Renal cortical epithelial cell (primary cell): ENCODE measurements around the gene DPH6. TPM values are rescaled to one million over a fixed set of nuclear protein-coding genes. Genes with fewer than 3 reads are reported as not detected.
A peak's percentile ranks its signal among the peaks of the same experiment; 100 is the strongest.
"Not testable (repeated sequence)": the region's sequence is repeated elsewhere in the genome, so short reads cannot be mapped to it uniquely, and the experiment has no call there.

Source experiments
- DNase-seq: peaks from one replicate; pipeline ENCODE4 v3.0.0-alpha.2; 2011; ENCODE audit warnings: low read depth
- total RNA-seq: library from RNA; depleted of rRNA; stranded (reverse); fragments of >200 nt; gene quantifications from 2 replicates; pipeline ENCODE4 v1.2.3, GENCODE V29; 2014

The DPH6 gene
- total RNA-seq, 1 donor from 2014 or later, result 13.6 TPM

DNA sequence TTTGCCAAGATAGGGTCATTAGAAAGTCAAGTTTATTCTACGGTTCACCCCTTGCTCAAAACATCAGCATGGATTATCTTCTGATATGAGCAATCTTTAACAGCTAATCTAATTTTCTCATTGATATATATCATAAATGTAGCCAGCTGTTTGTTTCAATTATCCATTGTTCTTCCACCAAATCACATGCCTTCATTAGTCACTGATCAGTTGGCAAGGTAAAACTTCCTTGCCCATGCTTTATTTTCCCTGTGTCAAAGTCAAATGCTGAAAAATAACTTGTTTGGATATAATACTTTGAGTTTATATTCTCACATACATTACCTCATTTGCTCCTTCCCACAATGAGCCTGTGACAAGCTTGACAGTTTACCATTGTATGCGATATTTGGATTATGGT lies 60.6 kb downstream of the DPH6 start:
- DNase-seq, result no peak

DNA sequence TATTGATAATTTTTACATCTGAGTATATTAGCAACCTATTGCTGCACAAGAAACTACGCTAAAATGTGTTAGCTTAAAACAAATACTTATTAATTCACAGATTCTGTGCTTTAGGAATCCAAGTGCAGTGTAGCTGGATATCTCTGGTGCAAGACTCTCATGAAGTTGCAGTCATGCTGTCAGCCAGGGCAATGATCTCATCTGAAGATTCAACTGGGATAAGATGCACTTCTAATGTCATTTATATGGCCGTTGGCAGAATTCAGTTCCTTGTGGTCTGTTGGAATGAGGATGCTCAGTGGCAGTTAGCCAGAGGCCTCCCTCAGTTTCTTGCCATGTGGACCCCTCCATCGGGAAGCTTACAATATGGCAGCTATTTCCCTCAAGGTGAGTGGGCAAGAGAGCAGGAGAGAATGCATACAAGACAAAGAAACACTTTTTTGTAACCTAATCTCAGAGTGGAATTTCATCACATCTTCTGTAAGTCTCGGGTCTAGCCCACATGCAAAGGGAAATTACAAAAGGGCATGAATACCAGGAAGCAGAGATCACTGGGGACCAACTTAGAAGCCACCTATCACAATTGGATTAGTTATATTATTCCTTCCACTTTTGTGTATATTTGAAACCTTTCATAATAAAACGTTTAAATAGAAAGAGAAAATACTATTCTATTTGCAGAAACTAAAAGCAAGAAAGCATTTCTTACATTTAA lies 61.6 kb downstream of the DPH6 start:
- DNase-seq, result no peak

DNA sequence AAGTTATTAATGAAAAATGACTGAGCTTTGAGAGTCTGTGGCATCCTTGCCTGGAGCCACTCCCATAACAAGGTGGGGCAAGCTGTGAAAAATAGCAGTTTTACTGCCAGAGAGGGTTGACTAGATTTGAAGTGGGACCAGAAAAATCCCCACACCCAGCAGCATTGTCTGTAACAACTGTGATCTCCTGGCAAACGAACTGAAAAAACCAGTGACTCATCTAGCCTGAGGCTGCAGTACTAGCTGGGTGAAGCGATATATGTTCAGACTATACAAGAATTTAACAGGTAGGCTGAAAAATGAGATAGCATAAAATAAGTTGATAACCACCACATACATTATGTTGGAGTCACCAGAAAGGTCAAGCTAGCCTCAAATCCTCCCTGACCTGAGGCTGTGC lies 64.0 kb downstream of the DPH6 start:
- peak; percentile 89 for DNase-seq

DNA sequence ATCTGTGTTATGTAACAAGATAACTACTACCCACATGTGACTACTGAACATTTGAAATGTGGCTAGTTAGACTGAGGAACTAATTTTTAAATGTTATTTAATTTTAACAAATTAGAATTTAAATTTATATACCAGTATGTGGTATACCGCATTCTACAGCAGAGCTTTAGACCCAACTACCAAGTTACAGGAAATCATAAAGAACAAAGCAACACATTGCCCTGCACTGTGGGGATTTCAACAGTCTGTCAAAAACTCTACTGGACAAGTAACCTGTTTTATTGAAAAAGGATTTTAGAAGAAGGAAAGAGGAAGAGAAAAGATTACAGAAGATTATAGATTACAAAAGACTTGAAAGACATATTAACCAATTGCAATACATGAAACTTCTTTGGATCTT lies 64.9 kb downstream of the DPH6 start:
- DNase-seq, result no peak

DNA sequence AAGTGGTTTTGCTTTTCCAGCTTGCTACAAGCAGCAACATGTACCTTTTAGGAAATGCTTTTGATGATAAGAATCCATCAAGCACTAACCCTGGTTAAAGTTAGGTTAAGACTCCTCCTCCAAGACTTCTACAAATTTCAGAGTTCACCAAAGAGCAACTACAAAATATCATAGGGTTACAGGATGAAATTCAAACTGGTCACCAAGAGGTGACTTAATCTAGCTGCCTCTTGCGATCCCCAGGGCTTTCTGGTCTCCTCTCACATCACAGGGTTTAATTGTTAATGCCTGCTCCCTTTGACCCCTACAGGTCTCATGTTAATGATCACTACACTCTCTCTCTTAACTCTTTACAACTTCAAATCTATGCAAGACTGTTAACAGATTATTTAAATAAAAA lies 66.5 kb downstream of the DPH6 start:
- DNase-seq, result peak; percentile 15

DNA sequence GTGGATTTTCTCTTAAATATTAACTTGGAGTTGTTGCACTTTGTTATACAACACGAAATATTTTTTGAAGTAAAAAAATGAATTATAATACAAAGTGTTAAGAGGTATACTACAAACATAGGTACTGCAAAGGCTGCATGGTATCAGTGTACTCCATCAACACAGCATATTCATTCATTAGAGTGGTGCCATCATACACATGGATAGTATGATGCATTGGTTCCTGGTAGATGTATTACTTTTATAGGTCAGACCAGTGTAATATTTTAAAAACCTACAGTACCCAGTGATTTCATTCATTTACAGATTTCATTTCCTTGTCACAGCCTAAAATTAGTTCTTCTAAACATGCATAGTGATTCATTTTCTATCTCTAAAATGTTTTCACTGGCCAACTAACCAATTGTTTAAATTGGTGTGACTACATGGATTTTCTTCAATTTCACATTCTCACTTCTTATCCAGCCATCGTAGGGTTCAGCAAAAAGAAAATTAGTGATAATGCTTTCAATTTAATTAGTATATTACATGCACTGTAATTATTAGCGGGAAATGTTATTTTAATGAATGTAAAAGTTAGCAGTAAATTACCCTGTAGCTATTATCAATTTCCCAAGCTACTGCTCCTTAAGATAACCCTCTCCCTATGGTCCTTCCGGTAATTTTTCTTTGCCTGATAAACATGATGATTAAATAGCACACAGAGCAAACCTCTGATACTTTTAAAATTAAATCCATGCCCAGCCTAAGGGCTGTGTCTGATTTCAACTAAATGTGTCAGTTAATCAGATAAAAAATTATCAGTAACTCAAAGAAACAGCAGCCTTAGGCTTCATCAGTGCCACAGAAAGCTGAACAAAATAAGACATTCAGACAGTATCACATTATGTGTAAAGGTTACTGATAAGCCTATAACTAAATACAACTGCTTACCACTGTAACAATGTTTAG lies 68.4 kb downstream of the DPH6 start:
- no peak for DNase-seq

DNA sequence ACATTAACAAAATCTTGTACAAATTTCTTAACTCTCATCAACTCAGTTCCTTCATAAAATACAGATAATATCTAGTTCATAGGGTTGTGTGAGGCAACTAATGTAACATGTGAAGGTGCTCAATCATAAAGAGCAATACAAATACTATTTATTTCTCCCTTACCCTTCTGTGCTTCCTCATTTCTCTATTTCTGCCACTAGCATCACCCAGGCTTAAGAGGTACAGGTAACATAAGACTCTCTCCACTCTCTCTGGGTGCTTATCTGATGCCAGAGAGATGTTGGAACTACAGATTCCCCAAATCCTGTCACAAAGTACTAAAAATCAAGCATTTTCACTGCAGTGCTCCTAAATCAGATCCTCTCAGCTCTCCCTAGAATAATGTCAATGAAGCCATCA lies 74.9 kb downstream of the DPH6 start:
- DNase-seq, result no peak

DNA sequence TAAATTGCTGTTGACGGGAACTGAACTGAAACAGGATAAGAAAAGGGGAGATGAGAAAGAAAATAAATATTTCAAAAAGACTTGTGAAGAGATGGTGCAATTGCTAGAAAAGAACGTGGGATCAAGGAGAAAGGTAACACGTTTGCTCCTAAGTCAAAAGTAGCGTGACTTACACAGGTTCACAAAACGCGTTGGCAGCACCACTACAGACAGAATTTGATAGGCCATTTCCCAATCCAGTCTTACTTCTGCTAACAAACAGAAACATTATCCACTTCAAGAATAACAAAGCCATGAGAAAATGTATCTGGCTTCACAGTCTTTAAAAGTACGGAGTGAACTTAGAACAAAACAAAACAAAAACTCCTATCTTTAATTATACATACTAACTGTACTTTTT lies 75.5 kb downstream of the DPH6 start:
- DNase-seq, result no peak

DNA sequence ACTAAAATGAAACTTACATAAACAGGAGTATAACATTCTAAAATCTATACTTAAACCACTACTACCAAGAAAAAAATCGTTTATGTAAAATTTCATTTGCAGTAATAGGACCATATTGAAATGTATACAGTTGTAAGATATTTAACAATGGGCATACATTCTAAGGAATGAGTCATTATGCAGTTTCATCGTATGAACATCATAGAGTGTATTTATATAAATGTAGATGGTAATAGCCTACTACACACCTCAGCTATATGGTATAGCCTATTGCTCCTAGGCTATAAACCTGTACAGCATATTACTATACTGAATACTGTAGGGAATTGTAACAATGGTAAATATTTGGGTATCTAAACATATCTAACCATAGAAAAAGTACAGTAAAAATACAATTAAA lies 79.5 kb downstream of the DPH6 start:
- DNase-seq, result no peak

DNA sequence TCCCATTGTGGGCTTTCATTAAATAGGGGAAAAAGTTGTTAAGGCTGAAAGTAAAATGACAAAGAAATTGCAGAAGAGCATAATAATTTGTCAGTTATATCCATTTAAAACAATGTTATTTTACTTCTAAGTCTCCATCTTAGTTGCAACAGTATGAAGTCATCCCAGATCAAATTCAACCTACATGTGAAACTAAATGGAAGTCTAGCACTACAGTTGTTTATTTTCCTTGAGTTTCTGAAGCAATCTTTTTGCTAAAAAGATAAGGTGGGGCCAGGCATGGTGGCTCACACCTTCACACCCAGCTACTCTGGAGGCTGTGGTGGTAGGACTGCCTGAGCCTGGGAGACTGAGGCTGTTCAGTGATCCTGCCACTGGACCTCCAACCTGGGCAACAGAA lies 80.2 kb downstream of the DPH6 start:
- DNase-seq, result no peak

DNA sequence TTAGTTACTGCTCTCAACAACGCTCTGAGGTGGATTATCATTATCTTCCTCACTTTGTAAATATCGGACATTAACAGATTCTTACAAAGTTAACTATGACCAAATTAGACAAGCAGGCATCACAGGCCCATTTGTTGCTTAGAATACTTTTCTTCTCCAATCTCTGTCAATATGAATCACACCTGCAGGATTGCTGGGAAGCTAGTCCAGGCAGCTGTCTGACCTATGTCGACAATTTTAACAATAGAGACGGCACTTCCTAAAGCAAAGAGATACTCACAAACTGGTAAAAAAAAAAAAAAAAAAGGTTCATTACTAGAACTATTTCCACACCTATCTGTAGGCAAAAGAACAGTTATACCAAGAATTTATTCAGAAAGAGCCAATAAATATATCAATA lies 85.3 kb downstream of the DPH6 start:
- DNase-seq, result no peak

DNA sequence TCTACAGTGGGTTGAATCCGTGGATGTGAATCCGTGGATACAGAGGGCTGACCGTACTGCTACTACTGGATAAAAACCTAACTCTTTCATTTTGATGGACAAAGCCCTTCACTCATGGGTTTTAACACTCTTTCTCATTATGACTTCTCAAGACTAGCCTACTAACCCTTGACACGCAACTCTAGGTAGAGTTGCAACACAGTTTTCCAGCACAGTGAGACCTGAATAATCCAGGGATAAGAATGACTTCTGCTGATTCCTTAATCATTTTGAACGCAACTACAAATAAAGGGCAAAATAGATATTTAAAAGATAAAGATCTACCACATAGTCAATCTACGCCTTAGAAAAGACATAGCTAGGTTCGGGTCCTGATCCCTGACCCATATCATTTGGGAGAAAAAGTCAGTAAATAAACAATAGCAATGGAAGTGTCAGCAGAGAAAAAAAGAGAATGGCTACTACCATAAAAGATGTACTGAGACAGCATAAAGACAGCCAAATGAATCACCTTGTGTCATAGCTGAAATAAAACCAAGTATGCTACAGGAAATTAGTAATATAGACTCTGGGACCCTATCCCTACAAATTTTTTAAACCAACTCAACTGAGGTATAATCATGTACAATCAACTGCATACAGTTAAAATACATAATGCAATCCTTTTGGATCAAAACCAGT lies 87.6 kb downstream of the DPH6 start:
- no peak for DNase-seq

DNA sequence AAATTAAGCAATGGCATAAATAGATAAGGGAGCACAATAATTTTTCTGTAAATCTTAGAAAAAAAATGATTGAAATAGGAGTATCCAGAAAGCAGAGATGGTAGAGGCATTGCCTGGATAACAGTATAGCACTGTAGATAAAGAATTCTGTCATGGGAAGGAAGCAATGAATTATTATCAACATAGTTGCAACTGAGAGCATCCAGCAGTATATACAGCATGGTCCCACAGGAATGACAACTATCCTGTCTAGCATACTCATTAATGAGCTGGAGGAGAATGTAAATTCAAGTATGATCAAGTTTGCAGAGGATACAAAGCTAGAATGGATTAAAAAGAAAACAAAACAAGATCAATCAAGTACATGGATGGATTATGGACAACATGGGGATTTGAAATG lies 90.8 kb downstream of the DPH6 start:
- no peak for DNase-seq

DNA sequence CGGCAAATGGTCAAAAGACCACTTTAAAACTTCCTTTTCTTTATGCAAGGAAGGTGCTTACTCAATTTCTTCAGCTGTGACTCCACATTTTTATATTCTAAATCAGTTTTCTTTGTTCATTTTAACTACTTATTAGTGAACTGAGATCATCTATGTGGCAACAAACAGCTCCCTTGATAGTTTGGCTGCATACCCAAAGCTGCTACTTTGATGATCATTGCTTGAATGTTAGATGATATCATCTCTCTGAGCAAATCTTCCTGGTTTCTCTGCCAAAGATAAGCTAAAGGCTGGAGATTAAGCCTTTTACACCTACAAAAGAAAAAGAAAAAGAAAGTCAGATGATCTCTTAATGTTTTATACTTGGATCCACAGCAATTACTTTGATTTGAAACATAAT lies 95.5 kb downstream of the DPH6 start:
- DNase-seq, result peak; percentile 53

DNA sequence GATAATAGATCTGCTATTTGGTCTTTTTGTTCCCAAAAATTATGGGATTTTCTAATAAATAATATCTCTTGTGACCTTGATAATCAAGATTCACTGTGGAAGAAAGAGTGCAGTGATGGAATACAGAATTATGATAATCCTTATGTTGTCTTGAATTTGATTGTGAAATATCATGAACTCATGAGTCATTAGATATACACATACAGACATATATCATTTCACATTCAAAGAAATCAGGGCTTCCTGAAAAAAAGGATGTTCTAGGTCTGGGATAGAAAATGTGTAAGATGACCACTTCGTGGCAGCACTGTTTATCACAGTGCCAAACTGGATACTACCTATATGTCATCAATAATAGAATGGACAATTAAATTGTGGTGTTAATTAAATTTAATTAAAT lies 97.7 kb downstream of the DPH6 start:
- DNase-seq, result no peak

DNA sequence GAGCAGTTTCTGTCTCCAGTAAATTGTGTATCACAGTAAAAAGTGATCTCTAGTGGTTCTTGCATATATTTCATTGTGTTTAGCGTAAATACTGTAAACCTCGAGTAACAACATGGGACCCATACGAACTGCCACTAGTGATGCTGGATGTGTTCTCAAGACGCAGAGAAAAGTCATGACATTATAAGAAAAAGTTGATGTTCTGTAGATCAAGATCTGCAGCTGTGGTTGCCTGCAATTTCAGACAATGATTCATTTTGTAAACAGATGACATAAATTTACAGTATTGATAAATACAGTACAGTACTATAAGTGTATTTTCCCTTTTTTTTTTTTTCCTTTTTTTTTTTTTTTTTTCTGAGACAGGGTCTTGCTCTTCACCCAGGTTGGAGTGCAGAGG lies 100.1 kb downstream of the DPH6 start:
- DNase-seq, result no peak

DNA sequence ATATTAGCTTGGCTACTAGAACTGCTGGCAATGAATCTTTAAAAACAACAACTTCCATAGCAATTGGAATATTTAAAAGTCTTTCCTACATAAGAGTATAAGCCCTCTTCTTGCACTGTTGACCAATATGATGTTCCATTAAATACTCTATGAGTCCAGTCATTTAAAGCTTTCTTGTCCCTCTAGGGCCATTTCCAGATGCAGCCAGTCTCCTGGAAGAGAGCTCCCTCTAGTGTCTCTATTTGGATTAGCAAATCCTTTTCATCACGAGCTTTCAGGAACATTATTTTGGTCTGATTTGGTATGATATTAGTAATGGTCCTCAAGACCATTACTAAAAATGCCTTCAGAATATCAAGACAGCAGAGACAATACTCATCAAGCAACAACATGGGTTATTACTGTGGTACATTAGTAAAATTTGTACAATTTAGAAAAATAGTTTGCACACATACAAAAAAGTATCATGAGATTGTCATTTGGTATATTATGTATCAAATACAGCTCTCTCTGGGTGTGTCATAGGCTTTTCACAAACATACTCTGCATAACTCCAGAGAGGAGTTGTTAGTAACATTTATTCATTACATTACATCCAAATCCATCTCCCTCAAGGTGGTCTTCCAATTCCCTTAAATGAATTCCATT lies 101.3 kb downstream of the DPH6 start:
- peak; percentile 52 for DNase-seq

DNA sequence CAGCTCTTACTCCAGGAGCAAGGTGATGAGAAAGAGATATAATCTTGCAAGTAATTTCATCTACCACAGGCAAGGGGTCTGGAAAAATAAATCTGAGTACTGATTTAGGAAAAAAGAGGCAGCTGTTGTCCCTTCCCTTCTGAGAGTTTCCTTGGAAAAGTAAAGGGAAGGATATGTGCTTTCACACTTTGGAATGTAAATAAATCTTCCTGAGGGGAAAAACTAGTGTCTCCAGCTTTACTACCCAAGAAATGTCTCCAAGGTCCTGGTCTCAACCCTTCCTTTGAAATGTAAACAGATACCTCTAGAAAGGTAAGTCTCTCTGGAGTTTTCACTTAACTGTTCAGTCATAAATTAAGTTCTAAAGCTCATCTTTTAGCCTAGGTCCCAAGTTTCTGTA lies 102.6 kb downstream of the DPH6 start:
- DNase-seq, result no peak

DNA sequence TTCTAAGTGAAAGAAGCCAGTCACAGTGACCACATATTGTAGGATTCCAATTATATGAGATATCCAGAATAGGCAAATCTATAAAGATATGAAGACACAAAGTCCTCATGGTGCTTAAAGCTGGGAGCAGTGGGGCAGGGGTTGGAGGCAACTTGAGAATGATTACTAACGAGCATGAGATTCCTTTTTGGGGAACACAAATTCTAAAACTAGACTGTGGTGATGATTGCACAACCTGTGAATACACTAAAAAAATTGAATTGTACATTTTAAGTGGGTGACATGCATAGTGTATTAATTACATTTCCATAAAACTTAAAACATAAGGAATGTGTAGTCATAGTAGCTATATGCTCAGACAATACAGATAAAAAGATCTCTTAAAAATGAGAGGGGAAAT lies 103.2 kb downstream of the DPH6 start:
- no peak for DNase-seq

DNA sequence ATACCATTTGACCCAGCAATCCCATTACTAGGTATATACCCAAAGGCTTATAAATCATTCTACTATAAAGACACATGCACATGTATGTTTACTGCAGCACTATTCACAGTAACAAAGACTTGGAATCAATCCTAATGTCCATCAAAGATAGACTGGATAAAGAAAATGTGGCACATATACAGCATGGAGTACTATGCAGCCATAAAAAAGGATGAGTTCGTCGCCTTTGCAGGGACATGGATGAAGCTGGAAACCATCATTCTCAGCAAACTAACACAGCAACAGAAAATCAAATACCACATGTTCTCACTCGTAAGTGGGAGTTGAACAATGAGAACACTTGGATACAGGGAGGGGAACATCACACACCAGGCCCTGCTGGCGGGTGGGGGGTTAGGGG lies 104.7 kb downstream of the DPH6 start:
- DNase-seq, result not testable (repeated sequence)

DNA sequence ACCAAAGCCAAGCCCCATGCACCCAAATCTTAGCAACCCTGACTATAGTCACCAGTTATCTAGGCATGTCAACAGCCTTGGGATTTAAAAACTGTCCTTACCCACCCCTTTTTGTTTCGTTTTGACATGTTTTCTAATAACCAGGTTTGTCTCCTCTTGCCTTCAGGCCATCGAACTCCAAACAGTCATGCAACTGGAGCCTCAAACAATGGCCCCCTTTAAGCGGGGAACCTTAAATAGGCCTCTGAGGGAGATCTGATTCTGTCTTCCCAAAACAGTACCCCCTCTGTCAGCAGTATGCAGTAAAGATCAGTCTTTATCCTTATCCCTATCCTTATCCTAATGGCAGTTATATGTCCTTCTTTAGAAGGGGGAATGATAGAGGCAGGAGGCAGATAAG lies 105.7 kb downstream of the DPH6 start:
- no peak for DNase-seq

DNA sequence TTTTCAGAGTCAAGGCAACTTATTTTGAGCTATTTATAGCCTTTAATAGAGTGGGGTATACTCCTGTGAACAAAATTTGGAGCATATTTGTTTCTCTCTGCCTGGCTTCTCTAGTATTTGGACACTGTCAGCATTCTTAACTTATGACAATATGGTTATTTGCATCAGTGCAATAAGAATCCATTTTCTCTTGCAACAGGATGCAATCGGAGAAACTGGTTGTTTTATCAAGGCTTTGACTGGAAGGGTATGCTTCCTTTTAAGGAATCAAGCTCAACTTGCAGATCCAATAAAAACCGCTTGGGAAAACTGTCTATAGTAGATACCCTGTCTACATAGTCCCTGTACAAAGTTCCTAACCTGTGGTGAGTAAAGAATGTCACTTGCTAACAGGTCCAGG lies 106.7 kb downstream of the DPH6 start:
- no peak for DNase-seq
